Fibroblast of lung (primary cell): ENCODE results near the gene VAC14. TPM values are rescaled to one million over a fixed set of nuclear protein-coding genes. Genes with fewer than 3 reads are reported as not detected.

ENCODE experiments used
- DNase-seq, 2 donors: peaks; one replicate each; pipeline versions ENCODE4 v3.0.0 to v3.0.0-alpha.2; 2010; ENCODE audit warnings: low read depth in 2 of 2
- H2AFZ ChIP-seq: 2 replicates; pipeline ENCODE4 v1.5.1; 2012; ENCODE audit warnings: low read length, control low read depth, inconsistent platforms
- H3K27ac ChIP-seq: 2 replicates; pipeline ENCODE4 v1.5.1; 2011; ENCODE audit warnings: low read length, control low read depth; ENCODE audit not compliant: insufficient read depth
- H3K27me3 ChIP-seq: 2 replicates; pipeline ENCODE4 v1.5.1; 2011; ENCODE audit warnings: mild to moderate bottlenecking, low read length; ENCODE audit not compliant: control insufficient read depth, insufficient read depth
- H3K36me3 ChIP-seq: 2 replicates; pipeline ENCODE4 v1.5.1; 2011; ENCODE audit warnings: low read length; ENCODE audit not compliant: control insufficient read depth, insufficient read depth
- H3K4me1 ChIP-seq: 2 replicates; pipeline ENCODE4 v1.5.1; 2011; ENCODE audit warnings: low read length; ENCODE audit not compliant: control insufficient read depth, insufficient read depth; ENCODE audit errors: extremely low read depth
- H3K4me2 ChIP-seq: 2 replicates; pipeline ENCODE4 v1.5.1; 2011; ENCODE audit warnings: low read length, control low read depth; ENCODE audit not compliant: insufficient read depth; ENCODE audit errors: extremely low read depth
- H3K4me3 ChIP-seq, 4 experiments: fragments of 200-600 bp in 1 of 4; sonication (generic) in 1 of 4; replicated peaks in 1 of 4; 2 replicates each; pipeline ENCODE4 v1.5.1; 2011 to 2016; ENCODE audit warnings: low read length in 4 of 4, low read depth in 3 of 4, mild to moderate bottlenecking in 3 of 4, control low read depth in 2 of 4, inconsistent platforms in 1 of 4, mixed read lengths in 1 of 4; ENCODE audit not compliant: insufficient read depth in 1 of 4; ENCODE audit errors: control extremely low read depth in 1 of 4
- H3K79me2 ChIP-seq: 2 replicates; pipeline ENCODE4 v1.5.1; 2012; ENCODE audit warnings: mild to moderate bottlenecking, low read length, inconsistent platforms; ENCODE audit not compliant: control insufficient read depth, insufficient read depth
- H3K9ac ChIP-seq: 2 replicates; pipeline ENCODE4 v1.5.1; 2011; ENCODE audit warnings: mild to moderate bottlenecking, low read length, control low read depth; ENCODE audit not compliant: insufficient read depth
- H3K9me3 ChIP-seq: 2 replicates; pipeline ENCODE4 v1.5.1; 2012; ENCODE audit warnings: low read depth, low read length; ENCODE audit not compliant: control insufficient read depth, insufficient read depth
- H4K20me1 ChIP-seq: 2 replicates; pipeline ENCODE4 v1.5.1; 2011; ENCODE audit warnings: low read length; ENCODE audit not compliant: control insufficient read depth, insufficient read depth; ENCODE audit errors: extremely low read depth
- EZH2 ChIP-seq: IDR thresholded peaks from 2 replicates; pipeline ENCODE4 v1.5.1; 2012; ENCODE audit warnings: low read length, control low read depth, mild to moderate bottlenecking; ENCODE audit errors: missing control alignments
- polyA plus RNA-seq, 2 donors: library from polyadenylated mRNA; depleted of rRNA in 1 of 2; stranded (reverse) in 1 of 2; unstranded in 1 of 2; fragments of >200 nt; gene quantifications; 2 replicates each; pipeline ENCODE4 v1.2.1, GENCODE V29; 2011 to 2012; ENCODE audit warnings: missing spikeins in 1 of 2
- total RNA-seq: library from RNA; depleted of rRNA; stranded (reverse); fragments of >200 nt; gene quantifications from 2 replicates; pipeline ENCODE4 v1.2.1, GENCODE V29; 2014
- TF ChIP-seq, protein P1 (sequence below), 2 donors: IDR thresholded peaks in 1 of 2; conservative IDR thresholded peaks in 1 of 2; 1 replicate in 1 of 2; 2 replicates in 1 of 2; pipeline ENCODE4 v1.5.1; 2011 to 2012; ENCODE audit warnings: low read length in 2 of 2, control low read depth in 1 of 2, inconsistent platforms in 1 of 2, low read depth in 1 of 2, mild to moderate bottlenecking in 1 of 2

The VAC14 gene
- total and polyA plus RNA-seq, 2 donors (not counting 1 experiment from before 2014, with no cell fraction given), result 25.0 to 29.2 TPM

DNA sequence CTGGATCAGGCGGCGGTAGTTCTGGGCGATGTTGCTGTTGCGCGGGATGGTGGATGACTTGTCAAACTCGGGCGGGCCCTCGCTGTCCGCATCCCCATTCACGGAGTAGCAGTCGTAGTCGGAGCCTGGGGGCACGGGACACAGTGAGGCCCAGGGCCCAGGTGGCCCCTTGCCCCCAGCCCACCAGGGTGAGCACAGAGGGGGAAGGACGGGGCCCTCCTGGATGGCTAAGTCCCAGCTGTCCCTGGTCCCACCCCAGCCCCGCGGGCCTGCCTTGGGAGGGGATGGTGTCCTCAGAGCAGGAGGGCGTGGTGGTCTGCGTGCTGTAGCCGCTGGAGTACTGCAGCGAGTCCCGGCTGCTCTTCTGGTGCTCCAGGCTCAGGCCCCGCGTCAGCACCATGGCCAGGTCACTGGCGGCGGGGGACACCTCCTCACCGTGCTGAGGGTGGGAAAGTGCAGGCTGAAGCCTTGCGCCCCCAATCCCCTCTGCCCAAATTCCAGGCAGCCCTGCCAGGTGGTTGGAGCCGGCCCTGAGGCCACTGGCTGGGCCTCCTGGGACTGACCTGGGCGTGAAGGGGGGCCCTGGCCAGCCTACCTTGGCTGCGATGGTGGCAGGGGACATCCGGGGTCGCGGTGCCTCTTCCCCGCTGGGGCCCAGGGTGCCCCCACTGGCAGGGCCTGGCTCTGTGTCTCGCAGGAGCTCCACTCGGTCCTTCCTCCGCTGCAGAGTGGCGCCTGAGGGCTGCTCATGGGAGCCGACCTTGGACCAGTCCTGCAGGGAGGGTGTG, 136.4 kb downstream of the VAC14 start:
- H3K27me3 ChIP-seq, result no peaks in the 10 kb centered on the region
- H3K4me2 ChIP-seq, result no peak overlapping the region
- H3K9me3 ChIP-seq, result no peaks in the 10 kb centered on the region
- no peak overlapping the region for H3K27ac ChIP-seq
- no peak overlapping the region for H3K9ac ChIP-seq
- peaks cover 46% of the 10 kb centered on the region for H3K36me3 ChIP-seq
- H4K20me1 ChIP-seq, result no peaks in the 10 kb centered on the region
- DNase-seq, result no peak
- H3K79me2 ChIP-seq, result peaks cover 7% of the 10 kb centered on the region
- H2AFZ ChIP-seq, result no peak overlapping the region
- H3K4me1 ChIP-seq, result peaks cover 6% of the 10 kb centered on the region
- no peak overlapping the region for H3K4me3 ChIP-seq
- no peak for TF ChIP-seq EZH2
- TF ChIP-seq, protein P1, sequence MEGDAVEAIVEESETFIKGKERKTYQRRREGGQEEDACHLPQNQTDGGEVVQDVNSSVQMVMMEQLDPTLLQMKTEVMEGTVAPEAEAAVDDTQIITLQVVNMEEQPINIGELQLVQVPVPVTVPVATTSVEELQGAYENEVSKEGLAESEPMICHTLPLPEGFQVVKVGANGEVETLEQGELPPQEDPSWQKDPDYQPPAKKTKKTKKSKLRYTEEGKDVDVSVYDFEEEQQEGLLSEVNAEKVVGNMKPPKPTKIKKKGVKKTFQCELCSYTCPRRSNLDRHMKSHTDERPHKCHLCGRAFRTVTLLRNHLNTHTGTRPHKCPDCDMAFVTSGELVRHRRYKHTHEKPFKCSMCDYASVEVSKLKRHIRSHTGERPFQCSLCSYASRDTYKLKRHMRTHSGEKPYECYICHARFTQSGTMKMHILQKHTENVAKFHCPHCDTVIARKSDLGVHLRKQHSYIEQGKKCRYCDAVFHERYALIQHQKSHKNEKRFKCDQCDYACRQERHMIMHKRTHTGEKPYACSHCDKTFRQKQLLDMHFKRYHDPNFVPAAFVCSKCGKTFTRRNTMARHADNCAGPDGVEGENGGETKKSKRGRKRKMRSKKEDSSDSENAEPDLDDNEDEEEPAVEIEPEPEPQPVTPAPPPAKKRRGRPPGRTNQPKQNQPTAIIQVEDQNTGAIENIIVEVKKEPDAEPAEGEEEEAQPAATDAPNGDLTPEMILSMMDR (conservative IDR thresholded peaks at IDR 0.05 in 1 of 2, IDR thresholded peaks at IDR 0.05 in 1 of 2; ENCODE audit: low read depth in 1 of 2, low read length in 2 of 2), result no peak

DNA sequence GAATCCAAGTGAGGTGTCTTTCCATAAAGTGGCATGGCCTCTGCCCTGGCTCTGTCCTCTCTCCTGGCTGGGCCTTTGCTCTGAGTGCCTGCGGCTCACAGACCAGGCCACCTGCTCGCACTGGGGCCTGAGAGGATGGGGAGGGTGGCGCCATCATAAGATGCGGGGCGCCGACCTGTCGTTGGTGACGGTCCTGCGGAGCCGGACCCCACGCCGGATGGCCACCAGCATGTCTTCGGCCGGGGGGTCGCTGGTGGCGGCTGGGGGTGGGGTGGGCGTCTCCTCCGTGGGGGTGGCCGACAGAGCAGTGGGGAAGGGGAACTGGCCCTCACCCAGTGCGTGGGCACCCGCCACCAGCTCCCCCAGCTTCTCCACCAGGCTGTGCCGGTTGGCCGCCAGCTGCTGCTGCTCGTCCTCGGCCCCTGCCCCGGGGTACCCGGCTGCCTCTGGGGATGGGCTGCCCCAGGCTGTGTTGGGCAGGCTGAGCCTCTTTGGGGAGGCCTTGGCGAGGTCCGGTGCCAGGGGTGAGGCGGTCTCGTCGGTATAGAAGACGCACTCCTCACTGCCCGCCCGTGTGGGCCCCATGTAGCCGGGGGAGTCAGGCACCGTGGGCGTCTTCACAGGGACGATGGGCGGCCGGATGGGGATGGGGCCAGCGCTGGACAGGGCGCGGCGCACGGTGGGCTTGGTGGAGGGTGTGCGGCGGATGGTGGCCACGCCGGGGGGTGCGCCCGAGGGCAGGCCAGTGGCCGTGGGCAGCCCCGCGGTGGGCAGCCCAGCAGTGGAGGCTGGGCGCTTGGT, 137.2 kb downstream of the VAC14 start:
- peaks cover 46% of the 10 kb centered on the region for H3K36me3 ChIP-seq

More for the DNA sequence above, 137.2 kb downstream of the VAC14 start:
- Histone ChIP-seq H4K20me1 (no peaks in the 10 kb centered on the region), H3K27ac (no peak overlapping the region), H3K4me3 (no peak overlapping the region), H3K9me3 (no peaks in the 10 kb centered on the region), H3K9ac (no peak overlapping the region), H3K4me2 (no peak overlapping the region), H2AFZ (no peak overlapping the region), H3K4me1 (peaks cover 6% of the 10 kb centered on the region), H3K79me2 (peaks cover 7% of the 10 kb centered on the region), H3K27me3 (no peaks in the 10 kb centered on the region)
- no peak for DNase-seq
- TF ChIP-seq, protein P1 (conservative IDR thresholded peaks at IDR 0.05 in 1 of 2, IDR thresholded peaks at IDR 0.05 in 1 of 2; ENCODE audit: low read depth in 1 of 2, low read length in 2 of 2), result no peak
- no peak for TF ChIP-seq EZH2
